ENCODE measurements around the gene FRMPD3. TPM values are rescaled to one million over a fixed set of nuclear protein-coding genes. Genes with fewer than 3 reads are reported as not detected.

Gene FRMPD3
- total and polyA plus RNA-seq, 2 of the 8 experiments (the other 6 are each of a cell fraction or from before 2014, with no cell fraction given): 0.38 to 0.56 TPM

- TF ChIP-seq, protein P1, sequence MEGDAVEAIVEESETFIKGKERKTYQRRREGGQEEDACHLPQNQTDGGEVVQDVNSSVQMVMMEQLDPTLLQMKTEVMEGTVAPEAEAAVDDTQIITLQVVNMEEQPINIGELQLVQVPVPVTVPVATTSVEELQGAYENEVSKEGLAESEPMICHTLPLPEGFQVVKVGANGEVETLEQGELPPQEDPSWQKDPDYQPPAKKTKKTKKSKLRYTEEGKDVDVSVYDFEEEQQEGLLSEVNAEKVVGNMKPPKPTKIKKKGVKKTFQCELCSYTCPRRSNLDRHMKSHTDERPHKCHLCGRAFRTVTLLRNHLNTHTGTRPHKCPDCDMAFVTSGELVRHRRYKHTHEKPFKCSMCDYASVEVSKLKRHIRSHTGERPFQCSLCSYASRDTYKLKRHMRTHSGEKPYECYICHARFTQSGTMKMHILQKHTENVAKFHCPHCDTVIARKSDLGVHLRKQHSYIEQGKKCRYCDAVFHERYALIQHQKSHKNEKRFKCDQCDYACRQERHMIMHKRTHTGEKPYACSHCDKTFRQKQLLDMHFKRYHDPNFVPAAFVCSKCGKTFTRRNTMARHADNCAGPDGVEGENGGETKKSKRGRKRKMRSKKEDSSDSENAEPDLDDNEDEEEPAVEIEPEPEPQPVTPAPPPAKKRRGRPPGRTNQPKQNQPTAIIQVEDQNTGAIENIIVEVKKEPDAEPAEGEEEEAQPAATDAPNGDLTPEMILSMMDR (IDR thresholded peaks at IDR 0.05; ENCODE audit: control extremely low read depth in 1 of 3, insufficient read depth in 1 of 3, low read depth in 1 of 3, low read length in 3 of 3): no peak
- TF ChIP-seq NRF1 (IDR thresholded peaks at IDR 0.05; ENCODE audit: low read depth, low read length) (no peak), TEAD4 (IDR thresholded peaks at IDR 0.05; ENCODE audit: low read depth, low read length) (no peak), SIN3A (conservative IDR thresholded peaks at IDR 0.05 in 1 of 2, IDR thresholded peaks at IDR 0.05 in 1 of 2; ENCODE audit: low read depth in 1 of 2, low read length in 2 of 2) (no peak), CREB1 (IDR thresholded peaks at IDR 0.05) (no peak), SIRT6 (IDR thresholded peaks at IDR 0.05; ENCODE audit: low read length) (no peak)
These were observed 17.8 kb downstream of the FRMPD3 start (continued) for GRCh38 chrX:107467271-107467670.
